ENCODE measurements around the gene CEMIP2. TPM values are rescaled to one million over a fixed set of nuclear protein-coding genes. Genes with fewer than 3 reads are reported as not detected.

CEMIP2 gene
- total and polyA plus RNA-seq, 2 of the 13 experiments (the other 11 are each of a cell fraction or from before 2014, with no cell fraction given), result 94.3 to 128 TPM

DNA sequence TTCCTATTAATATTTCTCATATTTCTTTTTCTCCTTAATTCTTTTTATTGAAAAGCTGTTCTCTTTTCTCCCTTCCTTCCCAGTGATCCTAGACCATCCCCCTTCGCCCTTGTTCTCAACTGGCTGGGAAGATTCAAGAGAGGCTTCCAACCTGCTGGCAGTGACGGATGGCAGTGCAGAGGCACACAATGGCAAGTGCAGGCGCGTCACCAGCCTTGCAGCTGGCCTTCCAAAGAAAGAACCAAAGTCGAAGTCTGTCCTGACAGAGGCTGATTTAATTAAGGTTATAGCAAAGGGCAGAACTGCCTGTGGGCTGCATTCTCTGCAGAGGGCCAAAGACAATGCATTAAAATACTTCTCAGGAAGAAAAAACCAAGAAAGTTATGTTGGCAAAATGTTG, 7.4 kb downstream of the CEMIP2 start (continued):
- TF ChIP-seq, protein P1, sequence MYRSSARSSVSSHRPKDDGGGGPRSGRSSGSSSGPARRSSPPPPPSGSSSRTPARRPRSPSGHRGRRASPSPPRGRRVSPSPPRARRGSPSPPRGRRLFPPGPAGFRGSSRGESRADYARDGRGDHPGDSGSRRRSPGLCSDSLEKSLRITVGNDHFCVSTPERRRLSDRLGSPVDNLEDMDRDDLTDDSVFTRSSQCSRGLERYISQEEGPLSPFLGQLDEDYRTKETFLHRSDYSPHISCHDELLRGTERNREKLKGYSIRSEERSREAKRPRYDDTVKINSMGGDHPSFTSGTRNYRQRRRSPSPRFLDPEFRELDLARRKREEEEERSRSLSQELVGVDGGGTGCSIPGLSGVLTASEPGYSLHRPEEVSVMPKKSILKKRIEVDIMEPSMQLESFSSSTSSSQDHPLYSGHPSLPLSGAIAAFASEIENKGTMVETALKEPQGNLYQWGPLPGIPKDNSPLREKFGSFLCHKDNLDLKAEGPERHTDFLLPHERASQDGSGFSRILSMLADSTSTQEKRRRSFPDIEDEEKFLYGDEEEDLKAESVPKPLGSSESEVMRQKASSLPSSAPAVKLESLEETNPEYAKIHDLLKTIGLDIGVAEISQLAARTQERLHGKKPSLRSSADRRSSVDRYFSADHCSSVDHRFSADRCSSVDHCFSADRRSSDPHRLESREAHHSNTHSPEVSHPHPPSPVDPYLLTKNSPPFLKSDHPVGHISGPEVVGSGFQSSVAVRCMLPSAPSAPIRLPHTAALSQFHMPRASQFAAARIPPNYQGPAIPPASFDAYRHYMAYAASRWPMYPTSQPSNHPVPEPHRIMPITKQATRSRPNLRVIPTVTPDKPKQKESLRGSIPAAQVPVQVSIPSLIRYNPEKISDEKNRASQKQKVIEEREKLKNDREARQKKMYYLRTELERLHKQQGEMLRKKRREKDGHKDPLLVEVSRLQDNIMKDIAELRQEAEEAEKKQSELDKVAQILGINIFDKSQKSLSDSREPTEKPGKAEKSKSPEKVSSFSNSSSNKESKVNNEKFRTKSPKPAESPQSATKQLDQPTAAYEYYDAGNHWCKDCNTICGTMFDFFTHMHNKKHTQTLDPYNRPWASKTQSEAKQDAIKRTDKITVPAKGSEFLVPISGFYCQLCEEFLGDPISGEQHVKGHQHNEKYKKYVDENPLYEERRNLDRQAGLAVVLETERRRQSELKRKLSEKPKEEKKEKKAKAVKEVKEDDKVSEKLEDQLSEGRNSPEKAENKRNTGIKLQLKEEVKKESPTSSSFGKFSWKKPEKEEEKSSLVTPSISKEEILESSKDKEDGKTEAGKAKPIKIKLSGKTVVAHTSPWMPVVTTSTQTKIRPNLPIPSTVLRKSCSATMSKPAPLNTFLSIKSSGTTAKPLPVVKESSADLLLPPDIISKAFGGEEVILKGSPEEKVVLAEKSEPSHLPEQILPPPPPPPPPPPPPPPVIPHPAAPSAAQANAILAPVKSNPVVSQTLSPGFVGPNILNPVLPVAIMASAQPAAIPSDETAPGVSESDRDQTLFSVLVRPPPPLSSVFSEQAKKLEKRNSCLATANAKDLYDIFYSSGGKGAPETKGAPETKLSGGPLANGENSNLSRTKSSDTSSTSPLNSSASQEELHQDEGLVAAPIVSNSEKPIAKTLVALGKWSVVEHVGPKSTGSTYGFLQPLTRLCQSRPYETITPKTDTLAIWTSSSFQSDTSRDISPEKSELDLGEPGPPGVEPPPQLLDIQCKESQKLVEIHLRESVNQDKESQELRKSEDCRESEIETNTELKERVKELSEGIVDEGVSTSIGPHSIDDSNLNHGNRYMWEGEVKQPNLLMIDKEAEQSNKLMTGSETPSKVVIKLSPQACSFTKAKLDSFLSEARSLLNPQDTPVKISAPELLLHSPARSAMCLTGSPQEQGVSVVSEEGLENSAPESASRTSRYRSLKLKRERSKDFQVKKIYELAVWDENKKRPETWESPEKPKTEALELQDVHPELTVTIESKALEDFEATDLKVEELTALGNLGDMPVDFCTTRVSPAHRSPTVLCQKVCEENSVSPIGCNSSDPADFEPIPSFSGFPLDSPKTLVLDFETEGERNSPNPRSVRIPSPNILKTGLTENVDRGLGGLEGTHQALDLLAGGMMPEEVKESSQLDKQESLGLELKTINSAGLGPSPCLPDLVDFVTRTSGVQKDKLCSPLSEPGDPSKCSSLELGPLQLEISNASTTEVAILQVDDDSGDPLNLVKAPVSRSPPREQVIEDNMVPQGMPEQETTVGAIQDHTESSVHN (CRISPR knock-in tag; IDR thresholded peaks at IDR 0.05), result no peak
- TF ChIP-seq AGO2 (optimal IDR thresholded peaks at IDR 0.05; ENCODE audit: low read depth, low read length) (no peak), U2AF2 (IDR thresholded peaks at IDR 0.05; ENCODE audit: low read depth, low read length) (no peak), SIN3A (IDR thresholded peaks at IDR 0.05; ENCODE audit: borderline replicate concordance, low read depth, low read length) (no peak), HNRNPL (IDR thresholded peaks at IDR 0.05; ENCODE audit: low read depth, low read length) (no peak), JUNB (CRISPR knock-in tag; IDR thresholded peaks at IDR 0.05; ENCODE audit: borderline replicate concordance) (no peak), SETDB1 (CRISPR knock-in tag; IDR thresholded peaks at IDR 0.05; ENCODE audit: borderline replicate concordance) (no peak), CBX2 (IDR thresholded peaks at IDR 0.05; ENCODE audit: low read depth, low read length) (no peak), CBX2 (CRISPR knock-in tag; IDR thresholded peaks at IDR 0.05; ENCODE audit: low read depth) (no peak), CCDC6 (CRISPR knock-in tag; IDR thresholded peaks at IDR 0.05) (no peak), THAP11 (CRISPR knock-in tag; IDR thresholded peaks at IDR 0.05) (no peak), ETV6 (CRISPR knock-in tag; conservative IDR thresholded peaks at IDR 0.05) (no peak), FOXA1 (IDR thresholded peaks at IDR 0.05) (no peak), FOXA1 (CRISPR knock-in tag; IDR thresholded peaks at IDR 0.05) (no peak)
- TF ChIP-seq, protein P2, sequence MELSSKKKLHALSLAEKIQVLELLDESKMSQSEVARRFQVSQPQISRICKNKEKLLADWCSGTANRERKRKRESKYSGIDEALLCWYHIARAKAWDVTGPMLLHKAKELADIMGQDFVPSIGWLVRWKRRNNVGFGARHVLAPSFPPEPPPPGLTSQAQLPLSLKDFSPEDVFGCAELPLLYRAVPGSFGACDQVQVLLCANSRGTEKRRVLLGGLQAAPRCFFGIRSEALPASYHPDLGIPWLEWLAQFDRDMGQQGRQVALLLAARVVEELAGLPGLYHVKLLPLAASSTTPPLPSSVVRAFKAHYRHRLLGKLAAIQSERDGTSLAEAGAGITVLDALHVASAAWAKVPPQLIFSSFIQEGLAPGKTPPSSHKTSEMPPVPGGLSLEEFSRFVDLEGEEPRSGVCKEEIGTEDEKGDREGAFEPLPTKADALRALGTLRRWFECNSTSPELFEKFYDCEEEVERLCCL (CRISPR knock-in tag; IDR thresholded peaks at IDR 0.05; ENCODE audit: borderline replicate concordance), result no peak
- TF ChIP-seq, protein P3, sequence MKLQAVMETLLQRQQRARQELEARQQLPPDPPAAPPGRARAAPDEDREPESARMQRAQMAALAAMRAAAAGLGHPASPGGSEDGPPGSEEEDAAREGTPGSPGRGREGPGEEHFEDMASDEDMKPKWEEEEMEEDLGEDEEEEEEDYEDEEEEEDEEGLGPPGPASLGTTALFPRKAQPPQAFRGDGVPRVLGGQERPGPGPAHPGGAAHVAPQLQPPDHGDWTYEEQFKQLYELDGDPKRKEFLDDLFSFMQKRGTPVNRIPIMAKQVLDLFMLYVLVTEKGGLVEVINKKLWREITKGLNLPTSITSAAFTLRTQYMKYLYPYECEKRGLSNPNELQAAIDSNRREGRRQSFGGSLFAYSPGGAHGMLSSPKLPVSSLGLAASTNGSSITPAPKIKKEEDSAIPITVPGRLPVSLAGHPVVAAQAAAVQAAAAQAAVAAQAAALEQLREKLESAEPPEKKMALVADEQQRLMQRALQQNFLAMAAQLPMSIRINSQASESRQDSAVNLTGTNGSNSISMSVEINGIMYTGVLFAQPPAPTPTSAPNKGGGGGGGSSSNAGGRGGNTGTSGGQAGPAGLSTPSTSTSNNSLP (IDR thresholded peaks at IDR 0.05; ENCODE audit: low read depth, low read length), result no peak; the same call in 1 of the 2 replicates
